GM12873 (cell line): ENCODE results near the gene RCSD1.

Experiments used
- CTCF ChIP-seq: IDR thresholded peaks from 2 replicates; pipeline ENCODE4 v1.5.1; 2012; ENCODE audit warnings: low read depth, mild to moderate bottlenecking, moderate library complexity, low read length, control low read depth; ENCODE audit not compliant: insufficient read depth; ENCODE audit errors: missing control alignments

Gene RCSD1

GRCh38 chr1:167611983-167612382, 18.0 kb upstream of the RCSD1 start:
- TF ChIP-seq CTCF = no peak

GRCh38 chr1:167612587-167613385, 17.2 kb upstream of the RCSD1 start:
- TF ChIP-seq CTCF = no peak

- no peak for TF ChIP-seq CTCF
Measured at GRCh38 chr1:167614851-167615250, 15.2 kb upstream of the RCSD1 start.

GRCh38 chr1:167616521-167616920, 13.5 kb upstream of the RCSD1 start:
- TF ChIP-seq CTCF = no peak

GRCh38 chr1:167617153-167618147, 12.6 kb upstream of the RCSD1 start:
- TF ChIP-seq CTCF = no peak

- no peak for TF ChIP-seq CTCF
Measured at GRCh38 chr1:167618366-167618765, 11.7 kb upstream of the RCSD1 start.

GRCh38 chr1:167618789-167619188, 11.2 kb upstream of the RCSD1 start:
- TF ChIP-seq CTCF = no peak
